Lower leg skin (tissue), 3 donors: ENCODE results near the gene CTNNA2.

Experiments
- CTCF ChIP-seq, 3 donors: fragments of 450-650 bp; IDR thresholded peaks; one replicate each; pipeline ENCODE4 v1.5.1; 2016; ENCODE audit warnings: antibody characterized with exemption in 3 of 3, mild to moderate bottlenecking in 3 of 3, moderate library complexity in 2 of 3
- POLR2A ChIP-seq, 2 donors: fragments of 450-650 bp; IDR thresholded peaks; one replicate each; pipeline ENCODE4 v1.6.1; 2016 to 2017; ENCODE audit warnings: antibody characterized with exemption in 2 of 2, mild to moderate bottlenecking in 1 of 2, moderate library complexity in 1 of 2

GRCh38 chr2:80549901-80550300 lies 1037.0 kb downstream of the CTNNA2 start:
- TF ChIP-seq POLR2A (IDR thresholded peaks at IDR 0.05), result no peak
- no peak for TF ChIP-seq CTCF (IDR thresholded peaks at IDR 0.05)
